NCI-H510A (cell line): Measurements from ENCODE around the gene HEYL.
A peak's percentile ranks its signal among the peaks of the same experiment; 100 is the strongest.

Experiments used
- DNase-seq: peaks from one replicate; lab custom pipeline; 2025; lab: John Stamatoyannopoulos, UW

HEYL gene

DNA sequence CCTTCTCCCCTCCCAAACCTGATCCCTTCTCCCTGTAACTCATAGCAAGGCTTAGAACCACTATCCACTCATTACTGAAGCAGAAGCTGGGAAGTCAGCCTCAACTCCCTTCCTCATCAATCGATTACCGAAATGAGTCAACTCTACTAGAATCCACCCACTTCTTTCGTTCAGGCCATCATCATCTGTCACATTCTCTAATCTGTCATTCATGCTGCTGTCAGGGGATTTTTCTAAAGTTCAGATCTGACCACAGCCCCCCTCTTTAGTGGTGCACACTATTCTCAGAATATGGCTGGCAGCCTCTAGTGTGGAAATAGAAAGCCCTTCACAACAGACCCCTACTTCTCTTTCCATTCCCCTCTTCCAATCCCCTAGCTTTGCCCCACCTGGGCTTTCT lies 27.3 kb upstream of the HEYL start:
- DNase-seq = no peak

DNA sequence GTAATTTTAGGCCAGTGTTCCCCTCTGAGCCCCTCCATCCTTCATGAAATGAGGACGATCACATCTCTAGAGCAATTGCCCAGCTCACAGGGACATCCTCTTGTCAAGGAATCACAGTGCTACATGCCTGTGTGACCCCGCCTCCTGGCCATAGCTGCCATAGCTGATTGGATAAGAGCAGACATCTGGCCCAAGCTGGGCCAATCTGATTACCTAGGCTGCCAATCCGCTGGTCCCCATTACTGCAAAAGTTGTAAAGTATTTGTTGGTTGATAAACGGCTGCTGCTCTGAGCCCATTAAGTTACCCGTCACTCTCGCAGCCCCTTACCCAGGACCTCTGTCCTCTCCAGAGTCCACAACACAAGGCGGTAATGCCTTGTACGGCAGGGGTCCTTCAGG lies 24.1 kb upstream of the HEYL start:
- DNase-seq = no peak

DNA sequence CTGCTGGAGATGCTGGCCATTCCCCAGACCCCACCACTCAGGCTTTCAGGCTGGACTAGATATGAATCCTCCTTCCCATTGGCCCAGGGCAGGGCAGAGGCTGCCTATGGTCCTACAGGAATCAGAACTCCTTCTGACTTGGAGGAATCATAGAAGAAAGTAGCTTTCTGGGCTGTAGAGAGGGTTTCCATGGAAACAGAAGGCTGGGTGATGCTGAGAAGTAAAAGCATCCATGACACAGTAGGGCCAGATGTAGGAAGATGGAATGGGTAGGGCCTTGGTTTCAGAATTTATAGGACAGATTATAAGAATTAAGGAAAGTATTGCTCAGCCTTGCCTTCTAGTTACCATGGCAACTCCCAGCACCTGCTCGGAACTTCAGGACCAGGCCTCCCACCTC lies 23.4 kb upstream of the HEYL start:
- no peak for DNase-seq

DNA sequence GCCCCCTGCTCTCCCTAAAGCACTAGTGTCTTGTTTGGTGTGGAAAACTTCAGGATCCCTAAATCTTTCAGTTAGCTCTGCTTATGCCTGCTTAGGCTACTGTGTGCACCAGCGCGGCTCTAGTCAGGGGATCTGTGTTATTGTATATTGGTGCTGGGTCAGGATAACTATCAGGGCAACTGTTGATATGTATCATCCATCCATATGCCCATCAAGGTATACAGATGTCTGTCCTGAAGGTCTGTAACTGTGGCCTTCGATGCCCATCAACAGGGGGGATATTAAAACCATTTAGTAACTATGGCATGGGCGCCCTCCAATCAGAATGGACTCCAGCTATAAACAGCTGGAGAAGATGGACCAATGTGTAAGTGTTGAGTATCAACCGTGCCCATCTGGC lies 20.1 kb upstream of the HEYL start:
- DNase-seq = no peak

- DNase-seq = no peak
Observed at GRCh38 chr1:39659110-39659509, 19.7 kb upstream of the HEYL start.

DNA sequence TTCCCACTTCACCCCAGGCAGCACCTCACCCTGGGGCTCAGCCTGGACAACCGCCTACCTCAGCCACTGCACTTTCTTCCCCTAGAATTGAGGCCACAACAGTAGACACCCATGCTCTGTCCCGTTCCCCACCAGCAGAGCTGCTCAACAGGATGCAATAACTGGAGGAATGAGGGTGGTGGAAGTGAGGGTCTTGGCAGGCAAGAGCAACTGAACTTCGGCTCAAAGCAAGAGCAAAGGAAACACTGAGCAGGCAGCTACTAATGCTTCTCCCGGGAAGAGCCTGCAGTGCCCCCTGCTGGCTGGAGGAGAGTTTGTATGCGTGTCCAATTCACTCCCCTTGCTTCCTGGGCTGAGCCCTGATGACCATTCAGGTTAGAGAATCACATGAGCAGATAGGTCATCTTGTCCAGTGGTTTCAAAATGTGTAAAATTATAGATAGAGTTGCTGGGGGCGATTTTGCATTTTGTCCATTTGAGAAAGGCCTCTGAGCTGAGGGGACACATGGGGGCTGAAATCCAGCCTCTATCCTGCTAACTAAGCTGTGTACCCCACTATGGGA lies 18.6 kb upstream of the HEYL start:
- peak; percentile 89 for DNase-seq

- no peak for DNase-seq
Observed at GRCh38 chr1:39657402-39657801, 18.0 kb upstream of the HEYL start.

DNA sequence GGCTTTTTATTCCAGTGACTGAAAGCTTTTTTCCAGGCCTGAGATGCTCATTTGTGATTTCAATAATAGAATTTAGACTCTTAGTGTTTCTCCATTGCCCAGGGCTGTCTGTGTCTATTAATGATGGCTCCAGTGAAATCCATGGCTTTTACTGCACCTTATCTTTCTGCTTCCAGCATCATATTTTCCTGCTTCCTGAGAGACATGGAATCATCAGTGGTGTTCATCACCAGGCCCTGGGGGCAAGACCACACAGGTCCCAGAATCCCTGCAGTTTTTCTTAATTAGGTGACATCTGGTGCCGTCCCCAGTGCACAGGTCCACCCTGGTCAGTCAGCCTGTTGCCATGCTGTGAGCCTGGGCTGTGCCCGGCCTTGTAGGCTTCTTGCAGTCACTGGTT lies 16.9 kb upstream of the HEYL start:
- DNase-seq = no peak

GRCh38 chr1:39655578-39656268 lies 16.3 kb upstream of the HEYL start:
- no peak for DNase-seq

- no peak for DNase-seq
Observed at GRCh38 chr1:39654291-39654690, 14.8 kb upstream of the HEYL start.

DNA sequence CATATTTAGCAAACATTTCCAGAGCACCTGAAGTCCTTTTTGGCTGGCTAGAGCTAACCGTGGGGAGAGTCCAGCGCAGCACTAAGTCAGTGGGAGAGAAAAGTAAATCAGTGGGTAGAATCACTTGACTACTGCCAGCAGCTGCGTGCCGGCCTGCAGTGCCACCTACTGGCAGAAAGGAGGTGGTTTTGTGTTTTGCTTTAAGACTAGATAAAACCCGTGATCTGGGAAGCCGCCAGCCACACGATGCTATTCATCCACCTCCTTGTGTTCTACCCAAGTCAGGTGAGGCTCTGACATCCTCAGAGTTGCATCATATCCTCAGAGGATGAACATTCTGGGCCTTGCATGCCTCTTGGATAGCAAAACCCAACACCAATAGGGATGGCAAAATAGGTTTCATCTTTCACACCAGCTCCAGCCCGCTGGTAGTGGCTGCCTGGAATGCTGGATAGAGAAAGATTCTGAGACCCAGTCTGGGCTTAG lies 14.1 kb upstream of the HEYL start:
- DNase-seq = peak; percentile 94

GRCh38 chr1:39652554-39652953 lies 13.1 kb upstream of the HEYL start:
- no peak for DNase-seq

DNA sequence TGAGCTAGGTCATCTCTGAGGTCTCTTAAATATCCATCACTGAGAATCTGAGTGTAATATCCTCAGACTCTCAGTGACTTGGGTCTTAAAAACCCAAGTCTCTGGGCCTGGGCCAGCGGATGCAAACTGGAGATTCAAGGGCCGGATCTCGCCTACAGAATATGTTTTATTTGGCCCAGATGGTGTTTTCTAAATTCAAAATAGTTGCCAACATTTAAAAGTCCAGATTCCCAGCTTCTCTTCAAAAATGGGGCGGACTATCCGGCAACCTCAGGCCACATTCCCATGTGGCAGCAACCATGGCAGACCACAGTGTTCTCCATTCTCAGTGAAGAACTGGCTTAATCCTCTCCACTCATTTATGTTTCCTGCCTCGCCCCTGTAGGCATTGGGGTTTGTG lies 12.7 kb upstream of the HEYL start:
- DNase-seq = no peak

GRCh38 chr1:39650431-39650830 lies 11.0 kb upstream of the HEYL start:
- DNase-seq = no peak

- DNase-seq = no peak
Observed at GRCh38 chr1:39649636-39650185, 10.3 kb upstream of the HEYL start.

DNA sequence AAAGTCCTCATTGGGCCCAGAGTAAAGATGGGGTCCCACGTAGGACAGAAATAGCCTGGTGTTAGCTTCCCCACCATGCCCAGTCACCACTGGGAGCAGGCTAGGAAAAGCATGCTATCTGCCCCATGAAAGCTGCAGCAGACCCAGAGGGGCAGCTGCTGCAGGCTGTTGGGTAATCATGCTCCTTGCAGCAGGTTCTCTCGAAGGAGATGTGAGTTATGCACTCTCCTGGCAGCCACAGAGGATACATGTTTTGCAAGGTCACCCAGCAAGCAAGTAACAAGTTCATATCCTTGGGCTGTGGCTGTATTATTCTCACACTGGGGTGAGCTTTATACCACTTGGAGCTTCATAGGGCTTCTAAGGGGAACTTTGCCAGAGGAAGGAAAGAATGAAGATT lies 9.1 kb upstream of the HEYL start:
- no peak for DNase-seq

- DNase-seq = no peak
Observed at GRCh38 chr1:39647247-39647646, 7.8 kb upstream of the HEYL start.

- no peak for DNase-seq
Observed at GRCh38 chr1:39646232-39647081, 7.0 kb upstream of the HEYL start.

- DNase-seq = no peak
Observed at GRCh38 chr1:39645411-39646043, 6.1 kb upstream of the HEYL start.

DNA sequence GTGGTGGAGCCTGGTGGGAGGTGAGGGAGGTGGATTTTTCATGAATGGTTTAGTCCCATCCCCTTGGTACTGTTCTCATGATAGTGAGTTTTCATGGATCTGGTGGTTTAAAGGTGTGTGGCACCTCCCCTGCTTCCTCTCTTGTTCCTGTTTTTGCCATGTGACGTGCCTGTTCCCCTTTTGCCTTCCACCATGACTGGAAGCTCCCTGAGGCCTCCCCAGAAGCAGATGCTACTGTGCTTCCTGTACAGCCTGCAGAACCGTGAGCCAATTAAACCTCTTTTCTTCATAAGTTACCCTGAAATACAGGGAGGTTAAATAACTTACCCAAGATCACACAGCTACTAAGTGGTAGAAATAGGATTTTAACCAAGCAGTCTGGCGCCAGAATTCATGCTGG lies 4.3 kb upstream of the HEYL start:
- no peak for DNase-seq

GRCh38 chr1:39642796-39643195 lies 3.4 kb upstream of the HEYL start:
- DNase-seq = no peak

GRCh38 chr1:39640861-39641260 lies 1.4 kb upstream of the HEYL start:
- DNase-seq = no peak

DNA sequence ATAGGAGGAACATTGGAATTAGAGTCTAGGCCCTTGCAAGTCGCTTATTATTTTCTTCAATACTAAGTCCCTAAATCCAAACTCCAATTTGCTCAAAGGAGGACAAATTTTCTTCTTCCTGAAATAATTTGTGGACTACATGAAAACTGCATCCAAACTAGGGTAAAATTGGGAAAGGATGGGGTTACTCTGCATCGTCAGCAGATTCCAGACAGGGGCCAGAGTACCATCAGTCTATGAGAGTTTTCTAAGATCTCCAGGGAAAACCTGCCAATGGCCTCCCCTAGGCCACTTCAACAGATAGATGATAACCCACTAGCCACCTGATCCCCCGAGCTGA lies 508 bp downstream of the HEYL start:
- DNase-seq = no peak
